Vein endothelial cell (primary cell): ENCODE measurements around the gene AKR1C2. TPM values are rescaled to one million over a fixed set of nuclear protein-coding genes. Genes with fewer than 3 reads are reported as not detected.

Source experiments
- small RNA-seq: library from RNA; depleted of rRNA; stranded (forward); fragments of <200 nt; gene quantifications from one replicate; pipeline ENCODE3, GENCODE V24; 2012
- total RNA-seq: library from RNA; depleted of rRNA; stranded (reverse); fragments of >200 nt; gene quantifications from 2 replicates; pipeline ENCODE4 v1.2.3, GENCODE V29; 2012

The AKR1C2 gene
- 4.1 and 8.5 TPM in 2 replicates for total RNA-seq

GRCh38 chr10:5003127-5004029 is at the start of gene AKR1C2:
Gene AKR1C2, minus strand, starts transcription at chr10:5003857. Its CDS starts 22 bp downstream, at chr10:5003835.

DNA sequence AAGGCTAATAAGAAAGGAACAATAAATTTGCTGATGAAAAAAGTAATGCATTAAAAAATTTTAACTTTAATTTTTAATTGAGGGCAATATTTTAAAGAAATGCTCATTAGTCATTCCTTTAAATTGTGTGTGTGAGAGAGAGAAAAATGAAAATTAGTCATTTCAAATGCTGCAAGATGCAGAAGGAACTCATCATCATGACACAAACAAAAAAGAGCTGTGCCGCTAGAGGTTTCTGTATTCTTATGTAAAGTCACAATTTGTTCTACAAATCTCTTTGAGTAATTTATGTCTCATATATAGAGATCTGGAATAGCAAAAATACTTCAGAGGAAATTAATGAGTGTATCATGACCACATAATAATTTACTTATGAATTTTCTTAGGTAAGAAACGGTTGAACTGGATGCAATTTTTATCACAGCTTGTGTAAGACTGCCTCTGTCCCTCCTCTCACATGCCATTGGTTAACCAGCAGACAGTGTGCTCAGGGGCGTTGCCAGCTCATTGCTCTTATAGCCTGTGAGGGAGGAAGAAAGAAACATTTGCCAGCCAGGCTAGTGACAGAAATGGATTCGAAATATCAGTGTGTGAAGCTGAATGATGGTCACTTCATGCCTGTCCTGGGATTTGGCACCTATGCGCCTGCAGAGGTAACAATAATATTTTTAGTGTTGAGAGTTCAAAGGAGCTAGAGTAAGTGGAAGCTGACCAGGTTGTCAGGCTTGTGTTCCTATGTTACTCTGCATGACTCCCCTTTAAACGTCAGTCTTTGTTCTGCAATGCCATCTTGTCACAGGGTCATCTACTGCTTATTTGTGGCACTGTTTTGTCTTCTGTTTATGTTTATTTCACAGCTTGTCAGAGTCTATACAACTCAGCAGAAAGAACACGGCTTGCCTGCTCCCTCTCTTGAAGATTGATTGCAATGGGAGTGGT is 40.5 kb downstream of the AKR1C2 start, which contains the start of gene AKR1C1:
Gene AKR1C1 (plus strand): TSS at position 540 of the 939 bp plus-strand sequence. CDS start 30 bp downstream, at position 570.

Small RNAs within 50 kb of the gene (small RNA-seq; reads per million reads assigned to genes)
- gene RF00096, result not detected

Other genes with a start within 250 kb of the AKR1C2 start
- 7.2 and 15.7 TPM in 2 replicates for gene AKR1E2, start 177.7 kb downstream of the AKR1C2 start, total RNA-seq
- gene AKR1C1, start 40.4 kb downstream of the AKR1C2 start, total RNA-seq, result 3.2 and 7.8 TPM in 2 replicates
- 60.4 and 69.1 TPM in 2 replicates for gene AKR1C3, start 90.6 kb upstream of the AKR1C2 start, total RNA-seq
- not detected in 2 replicates for gene AKR1C8, start 181.3 kb upstream of the AKR1C2 start, total RNA-seq
- gene AKR1C4, start 193.0 kb upstream of the AKR1C2 start, total RNA-seq, result not detected in 2 replicates